ENCODE data around the gene INPP5D.

GRCh38 chr2:233163486-233164103 lies 103.5 kb downstream of the INPP5D start:
- no peak for TF ChIP-seq RAD21 (IDR thresholded peaks at IDR 0.05; ENCODE audit: low read depth)
- no peak for TF ChIP-seq REST (IDR thresholded peaks at IDR 0.05; ENCODE audit: low read depth)
- no peak for TF ChIP-seq CREB1 (IDR thresholded peaks at IDR 0.05; ENCODE audit: low read depth)
